Lower lobe of right lung (tissue), 2 donors: ENCODE results near the gene DMD. TPM values are rescaled to one million over a fixed set of nuclear protein-coding genes. Genes with fewer than 3 reads are reported as not detected.

ENCODE experiments used
- ATAC-seq, 2 donors: fragments of 200-7000 bp; cut with Tn5 transposase; one replicate each; pipeline ENCODE4 v1.9.1; 2020 to 2022; ENCODE audit warnings: mild to moderate bottlenecking in 2 of 2, moderate library complexity in 2 of 2
- DNase-seq: peaks from one replicate; pipeline ENCODE4 v3.0.0-alpha.2; 2020
- H3K27ac ChIP-seq: fragments of 200-600 bp; one replicate; pipeline ENCODE4 v1.8.0; 2022
- H3K27me3 ChIP-seq: fragments of 200-600 bp; one replicate; pipeline ENCODE4 v1.8.0; 2022; ENCODE audit warnings: low read depth
- H3K36me3 ChIP-seq: fragments of 200-600 bp; one replicate; pipeline ENCODE4 v1.8.0; 2022; ENCODE audit warnings: mild to moderate bottlenecking
- H3K4me1 ChIP-seq: fragments of 200-600 bp; one replicate; pipeline ENCODE4 v1.8.0; 2022
- H3K4me3 ChIP-seq: fragments of 200-600 bp; one replicate; pipeline ENCODE4 v1.8.0; 2022; ENCODE audit warnings: mild to moderate bottlenecking
- H3K9me3 ChIP-seq: fragments of 200-600 bp; one replicate; pipeline ENCODE4 v1.8.0; 2022
- intact Hi-C: fragments of 100-400 bp; cut with DNase I; formaldehyde crosslinking; loops from one replicate; pipeline ENCODE4 v1.11.0; 2022
- total RNA-seq: library from RNA; stranded (reverse); fragmentation: NEBNext Ultra II Directional; extraction: Animal tissue kit (Norgen Biotek cat#: 25700); gene quantifications from one replicate; pipeline ENCODE4 v1.2.1, GENCODE V29; 2021
- TF ChIP-seq, protein P1 (sequence below): fragments of 200-600 bp; IDR thresholded peaks from one replicate; pipeline ENCODE4 v1.8.0; 2022; ENCODE audit warnings: antibody characterized with exemption, mild to moderate bottlenecking
- donor health status: DM: no; HTN: yes; CAD: no; lungs with severe emphysema.

The DMD gene
- total RNA-seq, 1 donor from 2014 or later: 29.4 TPM

DNA sequence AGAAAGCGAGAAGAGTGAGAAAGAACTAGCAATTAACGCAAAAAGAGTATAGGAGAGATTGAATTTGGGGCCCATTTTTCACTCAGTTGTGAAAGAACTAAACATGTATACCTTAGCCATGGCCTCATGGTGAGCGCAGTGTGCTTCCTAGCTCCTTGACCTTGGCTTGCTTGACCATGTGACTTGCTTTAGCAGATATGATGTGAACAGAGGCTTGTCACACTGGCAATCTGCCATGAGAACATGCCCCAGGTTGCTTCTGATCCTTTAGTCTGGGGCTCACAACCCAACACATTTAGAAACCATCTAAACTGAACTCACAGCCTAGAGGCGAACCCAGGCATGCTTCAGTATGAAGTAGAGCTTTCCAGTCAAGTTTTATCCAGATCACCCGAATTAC, 1879.4 kb downstream of the DMD start:
- DNase-seq: no peak
- intact Hi-C loops: no loop called here

DNA sequence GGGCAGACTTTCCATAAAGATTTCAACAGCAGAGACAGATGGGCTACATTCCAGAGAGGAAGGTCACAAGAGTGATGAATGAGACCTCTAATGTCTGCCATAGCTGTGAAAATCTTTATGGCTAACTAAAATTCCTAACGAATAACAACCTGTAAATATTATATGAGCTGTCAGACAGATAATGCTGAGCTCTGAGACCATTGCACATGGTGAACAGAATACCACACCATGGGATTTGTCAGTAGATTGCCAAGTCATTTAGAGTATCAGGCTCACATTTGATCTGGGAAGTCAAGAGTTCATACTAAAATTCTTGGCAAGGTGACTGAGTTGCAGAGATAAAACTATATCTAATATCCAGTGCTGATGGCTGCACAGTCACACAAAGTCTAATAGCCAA, 1880.3 kb downstream of the DMD start:
- intact Hi-C loops: no loop called here
- no peak for DNase-seq
- H3K36me3 ChIP-seq: no peaks in the 10 kb centered on the region
- H3K27ac ChIP-seq: no peak overlapping the region
- no peak for ATAC-seq
- TF ChIP-seq, protein P1, sequence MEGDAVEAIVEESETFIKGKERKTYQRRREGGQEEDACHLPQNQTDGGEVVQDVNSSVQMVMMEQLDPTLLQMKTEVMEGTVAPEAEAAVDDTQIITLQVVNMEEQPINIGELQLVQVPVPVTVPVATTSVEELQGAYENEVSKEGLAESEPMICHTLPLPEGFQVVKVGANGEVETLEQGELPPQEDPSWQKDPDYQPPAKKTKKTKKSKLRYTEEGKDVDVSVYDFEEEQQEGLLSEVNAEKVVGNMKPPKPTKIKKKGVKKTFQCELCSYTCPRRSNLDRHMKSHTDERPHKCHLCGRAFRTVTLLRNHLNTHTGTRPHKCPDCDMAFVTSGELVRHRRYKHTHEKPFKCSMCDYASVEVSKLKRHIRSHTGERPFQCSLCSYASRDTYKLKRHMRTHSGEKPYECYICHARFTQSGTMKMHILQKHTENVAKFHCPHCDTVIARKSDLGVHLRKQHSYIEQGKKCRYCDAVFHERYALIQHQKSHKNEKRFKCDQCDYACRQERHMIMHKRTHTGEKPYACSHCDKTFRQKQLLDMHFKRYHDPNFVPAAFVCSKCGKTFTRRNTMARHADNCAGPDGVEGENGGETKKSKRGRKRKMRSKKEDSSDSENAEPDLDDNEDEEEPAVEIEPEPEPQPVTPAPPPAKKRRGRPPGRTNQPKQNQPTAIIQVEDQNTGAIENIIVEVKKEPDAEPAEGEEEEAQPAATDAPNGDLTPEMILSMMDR: no peak
- H3K4me3 ChIP-seq: no peak overlapping the region
- H3K4me1 ChIP-seq: no peaks in the 10 kb centered on the region
- H3K27me3 ChIP-seq: no peaks in the 10 kb centered on the region
- no peaks in the 10 kb centered on the region for H3K9me3 ChIP-seq

More for the DNA sequence above, 1879.4 kb downstream of the DMD start:
- no peaks in the 10 kb centered on the region for H3K4me1 ChIP-seq
- no peaks in the 10 kb centered on the region for H3K27me3 ChIP-seq
- H3K27ac ChIP-seq: no peak overlapping the region
- ATAC-seq: no peak
- H3K9me3 ChIP-seq: no peaks in the 10 kb centered on the region
- TF ChIP-seq, protein P1: no peak
- H3K4me3 ChIP-seq: no peak overlapping the region
- no peaks in the 10 kb centered on the region for H3K36me3 ChIP-seq

DNA sequence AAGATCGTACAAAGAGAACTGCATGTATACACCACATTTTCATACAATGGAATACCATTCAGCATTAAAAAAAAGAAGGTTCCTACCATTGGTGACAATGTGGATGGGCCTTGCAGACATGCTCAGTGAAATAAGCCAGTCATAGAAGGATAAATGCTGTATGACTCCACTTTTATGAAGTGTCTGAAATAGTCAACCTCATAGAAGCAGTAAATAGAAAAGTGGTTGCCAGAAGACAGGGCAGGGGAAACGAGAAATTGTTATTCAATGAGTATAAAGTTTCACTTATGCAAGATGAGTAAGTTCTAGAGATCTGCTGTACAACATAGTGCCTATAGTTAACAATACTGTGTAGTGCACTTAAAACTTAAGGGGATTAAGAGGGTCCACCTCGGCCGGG, 1882.1 kb downstream of the DMD start:
- intact Hi-C loops: no loop called here
- H3K4me3 ChIP-seq: no peak overlapping the region
- H3K4me1 ChIP-seq: no peaks in the 10 kb centered on the region
- H3K27me3 ChIP-seq: no peaks in the 10 kb centered on the region
- no peaks in the 10 kb centered on the region for H3K9me3 ChIP-seq
- H3K36me3 ChIP-seq: no peaks in the 10 kb centered on the region
- ATAC-seq (no peak), DNase-seq (no peak)
- H3K27ac ChIP-seq: no peak overlapping the region
- TF ChIP-seq, protein P1: no peak

DNA sequence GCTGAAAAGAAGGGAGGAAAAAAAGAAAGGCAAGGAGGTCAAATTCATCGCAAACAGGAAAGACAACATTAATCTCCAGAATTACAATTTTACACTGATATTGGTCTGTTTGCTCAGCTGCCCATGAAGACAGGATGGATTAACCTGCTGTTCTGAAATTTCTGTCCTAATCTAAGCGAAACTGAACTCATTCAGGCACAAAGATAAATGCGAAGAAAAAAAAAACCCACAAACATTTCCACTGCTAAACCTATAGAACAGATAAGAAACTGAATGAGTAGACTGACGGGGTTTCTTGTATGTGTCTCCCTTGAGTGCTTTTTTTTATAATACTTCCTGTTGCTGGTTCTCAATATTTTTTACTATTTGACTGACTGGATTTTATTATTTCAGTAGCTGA, 1887.7 kb downstream of the DMD start:
- H3K27ac ChIP-seq: no peak overlapping the region
- H3K27me3 ChIP-seq: no peaks in the 10 kb centered on the region
- no peak overlapping the region for H3K4me3 ChIP-seq
- DNase-seq: no peak
- H3K36me3 ChIP-seq: no peaks in the 10 kb centered on the region
- H3K4me1 ChIP-seq: no peaks in the 10 kb centered on the region
- intact Hi-C loops: no loop called here
- no peak for ATAC-seq
- TF ChIP-seq, protein P1: no peak
- H3K9me3 ChIP-seq: no peaks in the 10 kb centered on the region

DNA sequence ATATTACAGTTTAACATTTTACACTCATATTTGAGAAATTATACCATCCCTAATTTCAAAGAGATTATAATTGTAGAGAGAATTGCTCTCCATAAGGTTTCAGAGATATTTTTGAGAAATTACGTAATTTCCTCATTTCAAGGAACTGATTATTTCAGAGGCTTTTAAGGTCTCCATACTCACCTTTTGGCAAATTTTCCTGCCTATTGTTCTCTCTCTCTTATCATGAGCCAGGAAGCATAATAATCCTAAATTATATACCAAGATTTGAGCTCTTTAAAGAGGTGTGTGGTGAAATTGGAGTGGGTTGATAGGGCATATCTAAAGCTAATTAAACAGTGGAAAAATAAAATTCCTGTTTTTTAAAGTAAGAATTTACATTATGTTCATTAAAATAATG, 1890.6 kb downstream of the DMD start:
- DNase-seq: no peak
- no peak overlapping the region for H3K4me3 ChIP-seq
- TF ChIP-seq, protein P1: no peak
- H3K36me3 ChIP-seq: no peaks in the 10 kb centered on the region
- no peak overlapping the region for H3K27ac ChIP-seq
- H3K4me1 ChIP-seq: no peaks in the 10 kb centered on the region
- H3K9me3 ChIP-seq: no peaks in the 10 kb centered on the region
- H3K27me3 ChIP-seq: no peaks in the 10 kb centered on the region
- ATAC-seq: no peak
- intact Hi-C loops: no loop called here

DNA sequence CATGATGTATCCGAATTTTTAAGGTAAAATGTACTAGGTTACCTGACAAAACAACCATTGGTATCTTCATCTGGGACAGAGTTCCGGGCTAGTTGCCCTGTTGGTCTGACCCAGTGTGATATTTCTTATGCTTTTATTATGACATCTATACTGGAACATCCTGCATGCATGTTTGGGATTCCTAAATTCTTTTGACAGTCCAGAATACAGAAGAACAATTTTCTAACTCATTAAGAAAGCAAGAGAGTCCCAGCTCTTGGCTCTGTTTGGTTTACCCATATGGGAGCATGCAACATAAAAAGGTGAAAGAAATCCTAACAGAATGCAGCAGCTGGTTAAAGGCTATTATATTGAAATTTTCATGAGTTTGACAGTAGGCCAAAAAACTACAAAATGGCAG, 1891.8 kb downstream of the DMD start:
- Histone ChIP-seq H3K9me3 (no peaks in the 10 kb centered on the region), H3K4me1 (no peaks in the 10 kb centered on the region), H3K27ac (no peak overlapping the region), H3K36me3 (no peaks in the 10 kb centered on the region), H3K4me3 (no peak overlapping the region), H3K27me3 (no peaks in the 10 kb centered on the region)
- intact Hi-C loops: no loop called here
- ATAC-seq (no peak), DNase-seq (no peak)
- TF ChIP-seq, protein P1: no peak
